ENCODE data around the gene MDH1.
A peak's percentile ranks its signal among the peaks of the same experiment; 100 is the strongest.
"Not testable (repeated sequence)": the region's sequence is repeated elsewhere in the genome, so short reads cannot be mapped to it uniquely, and the experiment has no call there.

The MDH1 gene

GRCh38 chr2:63589148-63589958 lies 590 bp downstream of the MDH1 start:
- no peak for DNase-seq

GRCh38 chr2:63590626-63591408 lies 2.1 kb downstream of the MDH1 start:
- no peak for DNase-seq

- peak; percentile 78 for DNase-seq
These were observed 2.9 kb downstream of the MDH1 start for GRCh38 chr2:63591566-63592175.

GRCh38 chr2:63594660-63595059 lies 5.9 kb downstream of the MDH1 start:
- no peak for DNase-seq

GRCh38 chr2:63596401-63596883 lies 7.7 kb downstream of the MDH1 start:
- no peak for DNase-seq

GRCh38 chr2:63598981-63599380 lies 10.2 kb downstream of the MDH1 start:
- no peak for DNase-seq

- no peak for DNase-seq
These were observed 12.2 kb downstream of the MDH1 start for GRCh38 chr2:63600881-63601460.

- DNase-seq = no peak
These were observed 15.9 kb downstream of the MDH1 start for GRCh38 chr2:63604666-63605065.

GRCh38 chr2:63608865-63609264 lies 20.1 kb downstream of the MDH1 start:
- not testable (repeated sequence) for DNase-seq

GRCh38 chr2:63610525-63610924 lies 21.8 kb downstream of the MDH1 start:
- no peak for DNase-seq

- DNase-seq = no peak
These were observed 24.7 kb downstream of the MDH1 start for GRCh38 chr2:63613391-63613901.

- DNase-seq = no peak
These were observed 25.7 kb downstream of the MDH1 start for GRCh38 chr2:63614448-63614968.

GRCh38 chr2:63614983-63615945 lies 26.5 kb downstream of the MDH1 start:
- DNase-seq = peak; percentile 39

- DNase-seq = no peak
These were observed 28.6 kb downstream of the MDH1 start for GRCh38 chr2:63617366-63617765.

- no peak for DNase-seq
These were observed 30.6 kb downstream of the MDH1 start for GRCh38 chr2:63619328-63619727.

- no peak for DNase-seq
These were observed 34.0 kb downstream of the MDH1 start for GRCh38 chr2:63622751-63623150.

- not testable (repeated sequence) for DNase-seq
These were observed 35.0 kb downstream of the MDH1 start for GRCh38 chr2:63623763-63624162.

GRCh38 chr2:63627866-63628265 lies 39.1 kb downstream of the MDH1 start:
- no peak for DNase-seq

- no peak for DNase-seq
These were observed 39.7 kb downstream of the MDH1 start for GRCh38 chr2:63628403-63628942.

- DNase-seq = no peak
These were observed 42.7 kb downstream of the MDH1 start for GRCh38 chr2:63631501-63631900.

- DNase-seq = no peak
These were observed 43.6 kb downstream of the MDH1 start for GRCh38 chr2:63632382-63632781.
